HG03025 (cell line): ENCODE data around the gene TMEM52.

ENCODE experiments used
- ATAC-seq: cut with Tn5 transposase; IDR thresholded peaks from one replicate; pipeline ENCODE4 v1.9.1; 2021; ENCODE audit warnings: mild to moderate bottlenecking, moderate library complexity; ENCODE audit not compliant: unreplicated experiment, low FRiP score

TMEM52 gene

GRCh38 chr1:1877865-1878436, 41.1 kb downstream of the TMEM52 start:
- no peak for ATAC-seq

GRCh38 chr1:1876335-1876930, 42.6 kb downstream of the TMEM52 start:
- no peak for ATAC-seq

DNA sequence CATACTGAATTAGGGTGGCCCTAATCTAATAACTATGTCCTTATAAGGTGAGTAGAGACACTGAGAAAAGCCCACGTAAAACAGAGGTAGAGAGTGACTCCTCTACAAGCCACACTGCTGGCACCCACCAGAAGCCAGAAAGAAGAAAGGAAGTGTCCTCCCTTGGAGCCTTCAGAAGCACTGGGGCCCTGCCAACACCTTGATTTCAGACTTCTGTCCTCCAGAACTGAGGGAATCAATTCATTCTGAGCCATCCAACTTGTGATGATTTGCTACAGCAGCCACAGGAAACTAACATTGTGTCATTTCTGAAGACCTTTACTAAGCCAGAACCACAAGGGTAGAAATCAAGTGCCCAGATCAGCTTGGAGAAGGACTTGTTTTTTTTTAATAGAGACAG, 43.1 kb downstream of the TMEM52 start:
- ATAC-seq = no peak

- no peak for ATAC-seq
These were observed 44.2 kb downstream of the TMEM52 start for GRCh38 chr1:1874901-1875300.

DNA sequence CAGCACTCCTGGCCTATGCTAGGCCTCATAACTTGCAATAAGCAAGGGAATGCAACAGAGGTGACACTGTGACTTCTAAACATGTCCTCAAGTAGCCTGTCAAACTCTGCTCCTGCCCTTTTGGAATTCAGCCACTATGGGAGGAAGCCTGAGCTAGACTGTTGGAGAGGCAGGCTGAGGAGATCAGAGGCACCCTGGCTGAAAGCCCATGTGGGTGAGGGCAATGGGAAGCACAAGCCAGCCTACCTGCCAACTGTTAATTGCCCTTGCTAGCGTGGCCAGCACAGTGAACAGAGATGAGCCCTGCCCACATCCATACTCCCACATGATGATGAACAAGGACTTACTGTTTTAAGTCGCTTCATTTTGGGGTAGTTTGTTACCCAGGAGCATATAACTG, 45.9 kb downstream of the TMEM52 start:
- ATAC-seq = no peak

DNA sequence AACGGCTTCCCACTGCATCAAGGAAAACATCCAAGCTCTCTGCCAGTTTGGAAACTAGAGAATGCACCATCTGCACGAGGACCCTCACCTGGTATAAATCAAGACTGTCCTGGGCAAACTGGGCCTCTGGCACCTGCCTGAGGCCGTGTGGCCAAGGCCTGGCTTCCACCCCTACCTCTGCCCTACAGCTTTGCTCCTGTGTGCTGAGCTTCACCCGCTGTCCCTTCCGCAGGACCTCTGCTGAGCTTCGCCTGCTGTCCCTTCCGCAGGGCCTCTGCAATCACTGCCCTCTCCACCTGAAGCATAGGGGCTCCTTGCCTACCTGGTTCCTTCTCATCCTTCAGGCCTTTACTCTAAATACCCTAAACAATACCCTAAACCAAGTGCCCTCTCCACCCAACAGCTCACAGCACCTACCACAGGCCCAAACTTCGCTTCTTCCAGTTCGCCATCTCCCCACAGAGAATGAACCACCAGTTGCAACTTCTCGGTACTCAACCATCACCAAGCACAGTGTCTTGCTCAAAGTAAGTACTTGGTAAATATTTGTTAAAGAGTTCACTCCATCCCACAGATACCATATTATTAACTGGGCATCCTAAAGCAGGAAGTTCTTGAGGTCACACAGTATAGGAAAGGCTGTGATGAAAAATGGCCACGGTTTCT, 46.6 kb downstream of the TMEM52 start:
- ATAC-seq = no peak

GRCh38 chr1:1869469-1869868, 49.6 kb downstream of the TMEM52 start:
- ATAC-seq = no peak
